Upper lobe of right lung (tissue), 1 donor: Measurements from ENCODE around the gene CDH13. TPM values are rescaled to one million over a fixed set of nuclear protein-coding genes. Genes with fewer than 3 reads are reported as not detected.

Experiments
- ATAC-seq: fragments of 200-7000 bp; cut with Tn5 transposase; one replicate; pipeline ENCODE4 v1.9.1; 2020; ENCODE audit warnings: mild to moderate bottlenecking, moderate library complexity
- DNase-seq: peaks from one replicate; pipeline ENCODE4 v3.0.0-alpha.2; 2020
- H3K27ac ChIP-seq: fragments of 200-600 bp; one replicate; pipeline ENCODE4 v1.8.0; 2022
- H3K27me3 ChIP-seq: fragments of 200-600 bp; one replicate; pipeline ENCODE4 v1.8.0; 2022; ENCODE audit warnings: mild to moderate bottlenecking
- H3K36me3 ChIP-seq: fragments of 200-600 bp; one replicate; pipeline ENCODE4 v1.8.0; 2022
- H3K4me1 ChIP-seq: fragments of 200-600 bp; one replicate; pipeline ENCODE4 v1.8.0; 2022
- H3K4me3 ChIP-seq: fragments of 200-600 bp; one replicate; pipeline ENCODE4 v1.8.0; 2022; ENCODE audit warnings: mild to moderate bottlenecking
- H3K9me3 ChIP-seq: fragments of 200-600 bp; one replicate; pipeline ENCODE4 v1.8.0; 2022
- intact Hi-C: fragments of 100-400 bp; cut with DNase I; formaldehyde crosslinking; loops from one replicate; pipeline ENCODE4 v1.11.0; 2022
- total RNA-seq: library from RNA; stranded (reverse); fragmentation: NEBNext Ultra II Directional; extraction: Animal tissue kit (Norgen Biotek cat#: 25700); gene quantifications from one replicate; pipeline ENCODE4 v1.2.1, GENCODE V29; 2021
- TF ChIP-seq, protein P1 (sequence below): fragments of 200-600 bp; IDR thresholded peaks from one replicate; pipeline ENCODE4 v1.8.0; 2022; ENCODE audit warnings: antibody characterized with exemption
- donor health status: DM: no; HTN: yes; CAD: no; lungs with severe emphysema.

Gene CDH13
- total RNA-seq, 1 donor from 2014 or later = 27.2 TPM

DNA sequence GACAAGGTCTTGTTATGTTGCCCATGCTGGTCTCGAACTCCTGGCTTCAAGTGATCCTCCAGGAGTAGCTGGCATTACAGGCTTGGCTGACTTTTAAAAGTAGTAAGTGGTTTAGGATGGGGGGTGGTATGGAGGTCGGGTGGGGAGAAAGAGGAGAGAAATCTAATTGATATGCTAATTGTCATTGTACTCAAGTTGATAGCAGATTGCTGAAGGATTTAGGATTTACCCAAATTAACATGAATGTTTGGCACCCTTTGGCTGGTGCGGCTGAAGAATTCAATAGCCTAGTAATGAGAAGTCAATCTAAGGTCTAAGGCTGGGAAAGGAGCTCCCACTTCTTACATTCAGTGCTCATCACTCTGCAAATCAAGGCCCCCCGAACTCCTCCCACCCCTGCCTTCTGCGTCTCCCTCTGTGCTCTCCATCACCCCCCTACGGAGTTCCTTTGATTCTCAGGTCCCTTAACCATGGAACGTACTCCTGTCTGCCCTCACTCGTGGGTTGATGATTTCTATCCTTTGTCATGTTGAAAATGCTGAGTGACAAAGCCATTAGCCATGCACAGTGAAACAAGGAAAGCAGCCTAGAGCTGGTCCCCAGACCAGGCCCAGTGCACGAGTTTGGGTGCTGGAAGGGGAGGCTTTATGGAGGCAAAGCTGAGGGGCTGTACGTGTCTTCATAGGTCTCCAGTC lies 17.3 kb downstream of the CDH13 start:
- intact Hi-C loops = no loop called here
- H3K27ac ChIP-seq = no peak overlapping the region
- H3K4me1 ChIP-seq = no peaks in the 10 kb centered on the region
- no peak overlapping the region for H3K4me3 ChIP-seq
- TF ChIP-seq, protein P1, sequence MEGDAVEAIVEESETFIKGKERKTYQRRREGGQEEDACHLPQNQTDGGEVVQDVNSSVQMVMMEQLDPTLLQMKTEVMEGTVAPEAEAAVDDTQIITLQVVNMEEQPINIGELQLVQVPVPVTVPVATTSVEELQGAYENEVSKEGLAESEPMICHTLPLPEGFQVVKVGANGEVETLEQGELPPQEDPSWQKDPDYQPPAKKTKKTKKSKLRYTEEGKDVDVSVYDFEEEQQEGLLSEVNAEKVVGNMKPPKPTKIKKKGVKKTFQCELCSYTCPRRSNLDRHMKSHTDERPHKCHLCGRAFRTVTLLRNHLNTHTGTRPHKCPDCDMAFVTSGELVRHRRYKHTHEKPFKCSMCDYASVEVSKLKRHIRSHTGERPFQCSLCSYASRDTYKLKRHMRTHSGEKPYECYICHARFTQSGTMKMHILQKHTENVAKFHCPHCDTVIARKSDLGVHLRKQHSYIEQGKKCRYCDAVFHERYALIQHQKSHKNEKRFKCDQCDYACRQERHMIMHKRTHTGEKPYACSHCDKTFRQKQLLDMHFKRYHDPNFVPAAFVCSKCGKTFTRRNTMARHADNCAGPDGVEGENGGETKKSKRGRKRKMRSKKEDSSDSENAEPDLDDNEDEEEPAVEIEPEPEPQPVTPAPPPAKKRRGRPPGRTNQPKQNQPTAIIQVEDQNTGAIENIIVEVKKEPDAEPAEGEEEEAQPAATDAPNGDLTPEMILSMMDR = no peak
- ATAC-seq (no peak), DNase-seq (no peak)
- H3K36me3 ChIP-seq = no peaks in the 10 kb centered on the region
- H3K9me3 ChIP-seq = no peaks in the 10 kb centered on the region
- H3K27me3 ChIP-seq = no peaks in the 10 kb centered on the region

DNA sequence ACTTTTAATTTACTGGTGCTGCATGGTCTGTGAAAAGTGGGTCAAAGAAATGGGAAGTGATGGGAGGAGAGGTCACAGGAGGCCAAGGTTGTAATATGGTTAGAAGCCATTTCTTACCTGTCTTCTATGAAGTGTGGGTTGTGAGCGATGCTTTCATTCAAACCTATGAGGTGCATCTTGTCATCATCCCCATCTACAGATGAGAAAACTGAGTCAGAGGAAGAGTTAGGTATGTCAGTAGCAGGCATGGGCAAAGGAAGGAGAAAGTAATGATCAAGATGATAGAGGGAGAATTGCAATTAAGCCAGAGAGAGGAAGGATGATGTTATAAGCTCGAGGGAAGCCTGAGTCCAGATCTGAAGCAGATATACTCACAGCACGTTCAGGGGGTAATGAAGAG lies 19.7 kb downstream of the CDH13 start:
- Histone ChIP-seq H3K9me3 (no peaks in the 10 kb centered on the region), H3K27me3 (no peaks in the 10 kb centered on the region), H3K27ac (no peak overlapping the region), H3K4me3 (no peak overlapping the region), H3K4me1 (no peaks in the 10 kb centered on the region), H3K36me3 (no peaks in the 10 kb centered on the region)
- TF ChIP-seq, protein P1 = no peak
- ATAC-seq = no peak
- DNase-seq = no peak
- intact Hi-C loops = no loop called here

GRCh38 chr16:82649766-82650165 lies 23.0 kb downstream of the CDH13 start:
- H3K27ac ChIP-seq = no peak overlapping the region
- no peak for DNase-seq

GRCh38 chr16:82650804-82651203 lies 24.0 kb downstream of the CDH13 start:
- H3K27me3 ChIP-seq = no peaks in the 10 kb centered on the region
- intact Hi-C loops = no loop called here
- H3K4me3 ChIP-seq = no peak overlapping the region
- peaks cover 3% of the 10 kb centered on the region for H3K4me1 ChIP-seq
- no peaks in the 10 kb centered on the region for H3K36me3 ChIP-seq
- TF ChIP-seq, protein P1 = no peak
- H3K9me3 ChIP-seq = no peaks in the 10 kb centered on the region
- no peak for ATAC-seq
- no peak for DNase-seq
- no peak overlapping the region for H3K27ac ChIP-seq

More at GRCh38 chr16:82649766-82650165, 23.0 kb downstream of the CDH13 start:
- Histone ChIP-seq H3K9me3 (no peaks in the 10 kb centered on the region), H3K36me3 (no peaks in the 10 kb centered on the region), H3K27me3 (no peaks in the 10 kb centered on the region), H3K4me3 (no peak overlapping the region), H3K4me1 (peaks cover 3% of the 10 kb centered on the region)
- intact Hi-C loops = no loop called here
- no peak for ATAC-seq
- TF ChIP-seq, protein P1 = no peak

DNA sequence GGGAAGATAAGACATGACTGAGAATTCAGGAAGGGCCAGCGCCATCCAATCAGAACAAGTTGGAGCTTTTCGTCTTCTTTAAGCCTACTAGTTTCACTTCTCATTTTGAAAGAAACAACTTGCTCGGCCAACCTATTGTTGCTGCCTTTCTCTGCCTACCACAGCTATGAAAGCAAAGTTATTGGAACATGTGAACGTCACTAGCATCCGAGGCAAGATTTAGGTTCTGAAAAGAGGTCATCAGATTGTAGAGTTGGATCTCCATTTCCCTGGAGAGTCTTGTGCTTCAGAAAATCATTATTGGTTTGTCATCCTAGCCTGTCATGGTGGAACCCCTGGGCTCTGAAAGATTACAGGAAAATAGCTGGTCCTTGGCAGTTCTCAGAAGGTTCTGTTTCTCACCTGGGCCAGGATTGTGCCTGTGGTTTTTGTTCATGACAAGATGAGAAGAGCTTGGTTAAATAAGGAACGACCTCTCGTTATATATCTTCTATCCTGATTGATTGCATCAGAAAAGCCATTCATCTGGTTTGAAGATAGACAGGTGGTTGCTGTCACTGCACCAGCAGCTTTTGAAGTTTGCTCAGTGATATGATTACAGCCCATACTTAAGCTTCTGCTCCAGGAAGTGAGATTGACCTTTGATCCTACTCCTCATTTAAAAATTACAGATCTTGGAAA lies 25.3 kb downstream of the CDH13 start:
- intact Hi-C loops = no loop called here
- H3K36me3 ChIP-seq = no peaks in the 10 kb centered on the region
- H3K27ac ChIP-seq = no peak overlapping the region
- no peaks in the 10 kb centered on the region for H3K9me3 ChIP-seq
- no peaks in the 10 kb centered on the region for H3K27me3 ChIP-seq
- ATAC-seq (no peak), DNase-seq (no peak)
- H3K4me1 ChIP-seq = peaks cover 3% of the 10 kb centered on the region
- TF ChIP-seq, protein P1 = no peak
- no peak overlapping the region for H3K4me3 ChIP-seq
